ES-I3 (cell line): ENCODE measurements around the gene FRMD4B.
"Not testable (repeated sequence)": the region's sequence is repeated elsewhere in the genome, so short reads cannot be mapped to it uniquely, and the experiment has no call there.

Experiments
- H3K36me3 ChIP-seq: 2 replicates; pipeline ENCODE4 v1.6.1; 2013; ENCODE audit warnings: mild to moderate bottlenecking, low read length, control low read depth, moderate library complexity; ENCODE audit not compliant: insufficient read depth
- H3K4me1 ChIP-seq: 2 replicates; pipeline ENCODE4 v1.6.1; 2013; ENCODE audit warnings: mild to moderate bottlenecking, control low read depth, low read length; ENCODE audit not compliant: insufficient read depth
- H3K9ac ChIP-seq: 2 replicates; pipeline ENCODE4 v1.6.1; 2013; ENCODE audit warnings: low read depth, mild to moderate bottlenecking, low read length, moderate library complexity
- H3K9me3 ChIP-seq: 2 replicates; pipeline ENCODE4 v1.6.1; 2013; ENCODE audit warnings: mild to moderate bottlenecking, low read length, moderate library complexity; ENCODE audit not compliant: control insufficient read depth, insufficient read depth

Gene FRMD4B

GRCh38 chr3:69283913-69284611 is 101.8 kb downstream of the FRMD4B start:
- Histone ChIP-seq H3K9ac (no peak overlapping the region), H3K9me3 (no peaks in the 10 kb centered on the region), H3K36me3 (no peaks in the 10 kb centered on the region), H3K4me1 (peaks cover 14% of the 10 kb centered on the region)

GRCh38 chr3:69283496-69283895 is 102.4 kb downstream of the FRMD4B start:
- H3K9ac ChIP-seq: no peak overlapping the region
- no peaks in the 10 kb centered on the region for H3K36me3 ChIP-seq
- H3K9me3 ChIP-seq: no peaks in the 10 kb centered on the region
- H3K4me1 ChIP-seq: peaks cover 9% of the 10 kb centered on the region

GRCh38 chr3:69282181-69282580 is 103.7 kb downstream of the FRMD4B start:
- Histone ChIP-seq H3K9ac (no peak overlapping the region), H3K36me3 (no peaks in the 10 kb centered on the region), H3K4me1 (no peaks in the 10 kb centered on the region), H3K9me3 (no peaks in the 10 kb centered on the region)

DNA sequence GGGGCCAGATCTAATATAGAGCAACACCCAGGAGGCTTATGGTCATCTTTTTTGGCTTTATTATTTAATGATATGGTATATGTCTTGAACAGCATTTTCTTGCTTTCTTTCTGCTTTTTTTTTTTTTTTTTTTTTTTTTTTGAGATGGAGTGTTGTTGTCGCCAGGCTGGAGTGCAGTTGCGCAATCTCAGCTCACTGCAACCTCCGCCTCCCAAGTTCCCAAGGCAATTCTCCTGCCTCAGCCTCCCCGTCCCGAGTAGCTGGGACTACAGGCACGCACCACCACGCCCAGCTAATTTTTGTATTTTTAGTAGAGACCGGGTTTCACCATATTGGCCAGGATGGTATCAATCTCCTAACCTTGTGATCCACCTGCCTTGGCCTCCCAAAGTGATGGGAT is 108.5 kb downstream of the FRMD4B start:
- not testable (repeated sequence) for H3K4me1 ChIP-seq

DNA sequence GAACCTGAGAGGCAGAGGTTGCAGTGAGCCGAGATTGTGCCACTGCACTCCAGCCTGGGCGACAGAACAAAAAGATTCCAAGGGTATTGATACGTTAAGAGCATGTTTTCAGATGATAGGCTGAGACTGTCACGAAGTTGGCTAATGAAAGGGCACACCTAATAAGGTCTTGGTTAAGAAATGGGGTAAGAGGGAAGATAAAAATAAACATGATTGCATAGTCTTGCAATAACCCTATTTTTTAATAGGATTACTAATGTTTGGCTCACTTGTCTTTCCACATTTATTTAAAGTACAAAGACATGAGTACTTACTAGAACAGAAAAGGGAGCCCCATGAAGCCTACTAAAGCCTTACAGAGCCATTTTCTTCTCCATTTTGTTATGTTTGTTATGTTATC is 109.0 kb downstream of the FRMD4B start:
- H3K36me3 ChIP-seq: no peaks in the 10 kb centered on the region
- H3K9me3 ChIP-seq: no peaks in the 10 kb centered on the region
- no peak overlapping the region for H3K9ac ChIP-seq
- 0 out of 2 replicates have a peak, but pooled peaks cover 3% of the 10 kb centered on the region for H3K4me1 ChIP-seq

More for the DNA sequence above, 108.5 kb downstream of the FRMD4B start:
- not testable (repeated sequence) for H3K36me3 ChIP-seq, H3K9me3 ChIP-seq, H3K9ac ChIP-seq

- not testable (repeated sequence) for H3K9me3 ChIP-seq, H3K36me3 ChIP-seq, H3K9ac ChIP-seq, H3K4me1 ChIP-seq
These were observed 109.7 kb downstream of the FRMD4B start for GRCh38 chr3:69276191-69276590.

GRCh38 chr3:69273896-69274295 is 112.0 kb downstream of the FRMD4B start:
- Histone ChIP-seq H3K36me3 (no peaks in the 10 kb centered on the region), H3K4me1 (0 out of 2 replicates have a peak, but pooled peaks cover 3% of the 10 kb centered on the region), H3K9me3 (no peaks in the 10 kb centered on the region), H3K9ac (no peak overlapping the region)

- Histone ChIP-seq H3K36me3 (no peaks in the 10 kb centered on the region), H3K9ac (no peak overlapping the region), H3K9me3 (no peaks in the 10 kb centered on the region), H3K4me1 (0 out of 2 replicates have a peak, but pooled peaks cover 3% of the 10 kb centered on the region)
These were observed 113.3 kb downstream of the FRMD4B start for GRCh38 chr3:69272556-69272955.

- Histone ChIP-seq H3K4me1 (0 out of 2 replicates have a peak, but pooled peaks cover 3% of the 10 kb centered on the region), H3K36me3 (no peaks in the 10 kb centered on the region), H3K9ac (no peak overlapping the region), H3K9me3 (no peaks in the 10 kb centered on the region)
These were observed 114.8 kb downstream of the FRMD4B start for GRCh38 chr3:69271098-69271497.

DNA sequence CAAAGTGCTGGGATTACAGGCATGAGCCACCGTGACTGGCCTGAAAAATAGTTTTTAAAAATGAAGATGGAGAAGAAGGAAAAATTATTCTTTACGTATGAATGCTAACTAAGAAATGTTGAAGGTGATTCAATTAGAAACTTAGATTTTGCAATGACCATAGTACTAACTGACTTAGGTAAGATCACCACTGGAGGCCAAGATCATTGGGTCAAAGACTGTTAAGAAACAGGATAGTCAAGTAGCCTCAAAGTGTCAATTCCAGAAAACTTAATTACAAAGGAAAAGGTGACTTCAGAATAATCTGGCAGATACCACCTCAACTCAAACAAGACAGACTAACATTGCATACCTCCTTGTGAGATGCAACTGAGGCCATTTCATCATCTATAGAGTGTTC is 119.3 kb downstream of the FRMD4B start:
- H3K9me3 ChIP-seq: no peaks in the 10 kb centered on the region
- no peaks in the 10 kb centered on the region for H3K4me1 ChIP-seq
- no peak overlapping the region for H3K9ac ChIP-seq
- H3K36me3 ChIP-seq: no peaks in the 10 kb centered on the region

DNA sequence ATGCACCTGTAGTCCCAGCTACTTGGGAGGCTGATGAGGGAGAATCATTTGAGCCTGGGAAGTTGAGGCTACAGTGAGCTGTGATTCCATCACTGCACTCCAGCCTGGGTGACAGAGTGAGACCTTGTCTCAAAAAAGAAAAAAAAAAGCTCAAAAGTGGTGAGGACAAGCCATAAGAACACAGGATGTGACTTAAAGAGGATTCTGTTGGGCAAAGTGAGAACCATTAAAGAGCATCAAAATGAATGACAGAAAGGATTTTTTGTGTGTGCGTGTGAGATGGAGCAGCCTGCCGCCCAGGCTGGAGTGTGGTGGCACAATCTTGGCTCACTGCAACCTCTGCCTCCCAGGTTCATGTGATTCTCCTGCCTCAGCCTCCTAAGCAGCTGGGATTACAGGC is 119.8 kb downstream of the FRMD4B start:
- H3K36me3 ChIP-seq, H3K9ac ChIP-seq, H3K4me1 ChIP-seq, H3K9me3 ChIP-seq: not testable (repeated sequence)

GRCh38 chr3:69260843-69261405 is 125.0 kb downstream of the FRMD4B start:
- not testable (repeated sequence) for H3K4me1 ChIP-seq, H3K9ac ChIP-seq, H3K36me3 ChIP-seq, H3K9me3 ChIP-seq

GRCh38 chr3:69260216-69260787 is 125.6 kb downstream of the FRMD4B start:
- H3K36me3 ChIP-seq: no peaks in the 10 kb centered on the region
- H3K9ac ChIP-seq: no peak overlapping the region
- H3K4me1 ChIP-seq: no peaks in the 10 kb centered on the region
- H3K9me3 ChIP-seq: no peaks in the 10 kb centered on the region

DNA sequence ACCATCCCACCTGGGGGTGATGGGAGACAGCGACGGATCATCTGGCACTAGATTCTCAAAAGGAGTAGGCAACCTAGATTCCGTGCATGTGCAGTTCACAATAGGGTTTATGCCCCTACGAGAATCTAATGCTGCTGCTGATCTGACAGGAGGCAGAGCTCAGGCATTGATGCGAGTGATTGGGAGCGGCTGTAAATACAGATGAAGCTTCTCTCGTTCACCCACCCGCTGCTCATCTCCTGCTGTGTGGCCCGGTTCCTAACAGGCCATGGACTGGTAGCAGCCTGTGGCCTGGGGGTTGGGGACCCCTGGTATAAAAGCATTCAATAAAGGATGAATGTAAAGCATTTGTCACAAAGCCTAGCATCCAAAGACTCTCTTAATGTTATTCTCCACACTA is 126.8 kb downstream of the FRMD4B start:
- no peaks in the 10 kb centered on the region for H3K9me3 ChIP-seq
- H3K9ac ChIP-seq: no peak overlapping the region
- no peaks in the 10 kb centered on the region for H3K4me1 ChIP-seq
- H3K36me3 ChIP-seq: no peaks in the 10 kb centered on the region

- Histone ChIP-seq H3K9me3 (no peaks in the 10 kb centered on the region), H3K9ac (no peak overlapping the region), H3K4me1 (peaks cover 3% of the 10 kb centered on the region; the same call in 1 of the 2 replicates), H3K36me3 (no peaks in the 10 kb centered on the region)
These were observed 130.0 kb downstream of the FRMD4B start for GRCh38 chr3:69255928-69256327.
